Activated naive CD8-positive, alpha-beta T cell (primary cell): ENCODE results near the gene ACSM6.

Experiments
- H3K27ac Mint-ChIP-seq: one replicate; pipeline ENCODE4 v1.8.0; 2021; ENCODE audit warnings: mixed read lengths
- H3K27me3 Mint-ChIP-seq: one replicate; pipeline ENCODE4 v1.8.0; 2021; ENCODE audit warnings: mixed read lengths
- H3K36me3 Mint-ChIP-seq: one replicate; pipeline ENCODE4 v1.8.0; 2021; ENCODE audit warnings: mixed read lengths
- H3K4me1 Mint-ChIP-seq: one replicate; pipeline ENCODE4 v1.8.0; 2021; ENCODE audit warnings: low read depth, mixed read lengths
- H3K4me3 Mint-ChIP-seq: one replicate; pipeline ENCODE4 v1.8.0; 2021; ENCODE audit warnings: mild to moderate bottlenecking, mixed read lengths
- H3K9me3 Mint-ChIP-seq: one replicate; pipeline ENCODE4 v1.8.0; 2021; ENCODE audit warnings: low read depth, mixed read lengths

ACSM6 gene

GRCh38 chr10:95263864-95264226 is 69.8 kb downstream of the ACSM6 start:
- H3K9me3 Mint-ChIP-seq: no peaks in the 10 kb centered on the region
- H3K36me3 Mint-ChIP-seq: no peaks in the 10 kb centered on the region
- peaks cover 3% of the 10 kb centered on the region for H3K27me3 Mint-ChIP-seq
- no peak overlapping the region for H3K27ac Mint-ChIP-seq
- no peaks in the 10 kb centered on the region for H3K4me1 Mint-ChIP-seq
- H3K4me3 Mint-ChIP-seq: no peak overlapping the region

- Mint-ChIP-seq H3K27ac (no peak overlapping the region), H3K9me3 (no peaks in the 10 kb centered on the region), H3K27me3 (peaks cover 3% of the 10 kb centered on the region), H3K4me1 (no peaks in the 10 kb centered on the region), H3K36me3 (no peaks in the 10 kb centered on the region), H3K4me3 (no peak overlapping the region)
Observed at GRCh38 chr10:95264227-95265051, 70.4 kb downstream of the ACSM6 start.

- Mint-ChIP-seq H3K4me3 (no peak overlapping the region), H3K27me3 (peaks cover 3% of the 10 kb centered on the region), H3K27ac (no peak overlapping the region), H3K4me1 (no peaks in the 10 kb centered on the region), H3K9me3 (no peaks in the 10 kb centered on the region), H3K36me3 (no peaks in the 10 kb centered on the region)
Observed at GRCh38 chr10:95265572-95265971, 71.5 kb downstream of the ACSM6 start.

GRCh38 chr10:95266674-95267095 is 72.6 kb downstream of the ACSM6 start:
- Mint-ChIP-seq H3K9me3 (no peaks in the 10 kb centered on the region), H3K36me3 (no peaks in the 10 kb centered on the region), H3K4me1 (no peaks in the 10 kb centered on the region), H3K27me3 (peaks cover 3% of the 10 kb centered on the region), H3K27ac (no peak overlapping the region), H3K4me3 (no peak overlapping the region)

GRCh38 chr10:95267251-95267650 is 73.2 kb downstream of the ACSM6 start:
- no peak overlapping the region for H3K4me3 Mint-ChIP-seq
- no peaks in the 10 kb centered on the region for H3K4me1 Mint-ChIP-seq
- H3K27me3 Mint-ChIP-seq: peaks cover 3% of the 10 kb centered on the region
- H3K27ac Mint-ChIP-seq: no peak overlapping the region
- H3K9me3 Mint-ChIP-seq: no peaks in the 10 kb centered on the region
- H3K36me3 Mint-ChIP-seq: no peaks in the 10 kb centered on the region

GRCh38 chr10:95268438-95268837 is 74.4 kb downstream of the ACSM6 start:
- H3K4me1 Mint-ChIP-seq: no peaks in the 10 kb centered on the region
- no peaks in the 10 kb centered on the region for H3K27me3 Mint-ChIP-seq
- H3K4me3 Mint-ChIP-seq: no peak overlapping the region
- no peaks in the 10 kb centered on the region for H3K36me3 Mint-ChIP-seq
- no peaks in the 10 kb centered on the region for H3K9me3 Mint-ChIP-seq
- no peak overlapping the region for H3K27ac Mint-ChIP-seq

- no peaks in the 10 kb centered on the region for H3K4me1 Mint-ChIP-seq
- no peaks in the 10 kb centered on the region for H3K36me3 Mint-ChIP-seq
Observed at GRCh38 chr10:95273393-95274312, 79.6 kb downstream of the ACSM6 start.

GRCh38 chr10:95275726-95276366 is 81.8 kb downstream of the ACSM6 start:
- H3K9me3 Mint-ChIP-seq: no peaks in the 10 kb centered on the region
- H3K36me3 Mint-ChIP-seq: no peaks in the 10 kb centered on the region
- no peaks in the 10 kb centered on the region for H3K27me3 Mint-ChIP-seq
- H3K27ac Mint-ChIP-seq: no peak overlapping the region
- no peak overlapping the region for H3K4me3 Mint-ChIP-seq
- H3K4me1 Mint-ChIP-seq: no peaks in the 10 kb centered on the region

More at GRCh38 chr10:95273393-95274312, 79.6 kb downstream of the ACSM6 start:
- Mint-ChIP-seq H3K27ac (no peak overlapping the region), H3K4me3 (no peak overlapping the region), H3K9me3 (no peaks in the 10 kb centered on the region), H3K27me3 (no peaks in the 10 kb centered on the region)

GRCh38 chr10:95276367-95277200 is 82.5 kb downstream of the ACSM6 start:
- no peaks in the 10 kb centered on the region for H3K36me3 Mint-ChIP-seq
- H3K27ac Mint-ChIP-seq: no peak overlapping the region

GRCh38 chr10:95277201-95277570 is 83.1 kb downstream of the ACSM6 start:
- no peak overlapping the region for H3K27ac Mint-ChIP-seq
- H3K9me3 Mint-ChIP-seq: no peaks in the 10 kb centered on the region
- H3K4me3 Mint-ChIP-seq: no peak overlapping the region
- no peaks in the 10 kb centered on the region for H3K36me3 Mint-ChIP-seq
- H3K4me1 Mint-ChIP-seq: no peaks in the 10 kb centered on the region
- no peaks in the 10 kb centered on the region for H3K27me3 Mint-ChIP-seq

More at GRCh38 chr10:95276367-95277200, 82.5 kb downstream of the ACSM6 start:
- no peaks in the 10 kb centered on the region for H3K9me3 Mint-ChIP-seq
- no peak overlapping the region for H3K4me3 Mint-ChIP-seq
- no peaks in the 10 kb centered on the region for H3K27me3 Mint-ChIP-seq
- no peaks in the 10 kb centered on the region for H3K4me1 Mint-ChIP-seq

- Mint-ChIP-seq H3K4me1 (no peaks in the 10 kb centered on the region), H3K9me3 (no peaks in the 10 kb centered on the region), H3K27ac (no peak overlapping the region), H3K36me3 (no peaks in the 10 kb centered on the region), H3K27me3 (no peaks in the 10 kb centered on the region), H3K4me3 (no peak overlapping the region)
Observed at GRCh38 chr10:95277614-95278013, 83.6 kb downstream of the ACSM6 start.
